Endothelial cell of hepatic sinusoid (primary cell): ENCODE results near the gene RAD51B.
"Not testable (repeated sequence)": the region's sequence is repeated elsewhere in the genome, so short reads cannot be mapped to it uniquely, and the experiment has no call there.

ENCODE experiments used
- in situ Hi-C: cut with HindIII; loops from 2 replicates; pipeline ENCODE4 v1.10.0; 2017; ENCODE audit warnings: low sequenced_read_pairs

RAD51B gene

DNA sequence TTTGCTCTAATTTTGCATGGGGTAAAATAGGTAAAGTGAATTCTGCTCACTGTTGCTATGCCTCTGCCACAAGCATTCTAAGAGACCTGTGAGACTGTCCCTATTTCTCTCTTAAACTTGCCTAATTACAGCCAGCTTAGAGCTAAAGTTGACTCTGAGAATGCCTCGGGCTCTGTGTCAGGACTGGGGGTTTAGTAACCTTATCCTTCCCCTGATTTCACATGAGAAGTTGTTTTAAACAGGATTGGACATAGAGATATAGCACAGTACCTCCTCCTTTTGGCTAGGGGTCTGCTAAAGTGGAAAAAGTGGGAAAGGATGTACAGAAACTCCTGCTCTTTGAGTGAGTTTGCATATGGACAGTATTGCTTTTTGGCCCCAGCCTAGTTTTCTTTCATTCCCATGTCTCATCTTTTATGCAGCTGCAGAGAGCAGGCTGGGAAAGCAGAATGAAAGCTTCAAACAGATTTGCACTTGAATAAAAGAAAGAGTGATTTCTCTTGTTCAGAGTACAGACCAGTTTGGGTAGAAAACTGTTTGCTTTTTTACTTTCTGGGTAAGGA is 122.0 kb downstream of the RAD51B start:
- in situ Hi-C loops, result loop anchor here (25.0 kb wide), 1 partner anchor 871 kb away; no protein-coding TSS in a partner anchor

DNA sequence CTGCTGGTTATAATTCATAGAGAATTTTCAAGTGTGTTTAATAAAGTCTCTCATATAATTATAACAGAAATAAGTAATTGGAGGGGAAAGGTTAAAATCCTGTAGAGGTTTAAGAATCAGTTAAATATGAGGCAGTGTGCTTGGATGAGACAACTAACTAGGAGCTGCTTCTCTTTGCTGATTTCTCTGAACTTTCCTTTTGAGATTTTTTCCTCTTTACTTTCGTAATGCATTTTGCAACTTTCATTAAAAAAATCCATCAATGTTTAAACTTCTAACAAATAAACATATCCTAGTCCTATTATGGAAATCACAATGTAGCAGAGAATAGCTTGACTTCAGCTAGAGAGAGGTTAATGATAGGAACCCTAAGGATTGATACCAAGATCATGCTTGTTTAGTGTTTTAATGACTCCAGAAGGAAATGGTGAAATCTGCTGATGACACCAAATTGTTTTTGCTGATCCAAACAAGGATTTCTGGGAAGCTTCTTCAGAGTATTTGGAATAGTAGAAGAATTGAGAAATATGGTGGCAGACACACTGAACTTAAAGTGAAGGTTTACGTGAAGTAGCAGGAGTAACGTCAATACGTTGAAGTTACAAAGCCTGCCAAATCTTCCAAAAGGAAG is 122.6 kb downstream of the RAD51B start:
- in situ Hi-C loops, result loop anchor here (25.0 kb wide), 1 partner anchor 870 kb away; no protein-coding TSS in a partner anchor

DNA sequence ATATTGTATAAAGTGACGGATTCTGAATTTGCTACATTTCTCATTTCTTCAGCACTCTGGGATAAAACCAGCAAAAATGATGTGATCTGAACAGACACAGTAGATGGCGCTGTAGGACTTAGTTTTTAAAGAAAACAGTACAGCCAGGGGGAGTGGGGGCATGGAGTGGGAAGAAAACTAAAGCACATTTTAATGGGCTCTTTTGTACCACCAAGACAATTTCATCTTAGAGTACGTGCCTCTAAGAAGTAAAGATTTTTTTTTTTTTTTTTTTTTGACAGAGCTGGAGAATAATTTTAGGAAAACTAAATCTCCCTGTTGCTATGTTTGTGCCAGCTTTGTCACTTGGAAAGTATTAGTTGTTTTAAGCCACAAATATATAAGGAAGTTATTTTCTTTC is 124.4 kb downstream of the RAD51B start:
- in situ Hi-C loops, result loop anchor here (25.0 kb wide), 1 partner anchor 868 kb away; no protein-coding TSS in a partner anchor

- in situ Hi-C loops, result loop anchor here (25.0 kb wide), 1 partner anchor 868 kb away; no protein-coding TSS in a partner anchor
Observed at GRCh38 chr14:67944605-67945004, 125.0 kb downstream of the RAD51B start.

GRCh38 chr14:67949771-67950170 is 130.2 kb downstream of the RAD51B start:
- in situ Hi-C loops, result loop anchor here (25.0 kb wide), 1 partner anchor 863 kb away; no protein-coding TSS in a partner anchor

DNA sequence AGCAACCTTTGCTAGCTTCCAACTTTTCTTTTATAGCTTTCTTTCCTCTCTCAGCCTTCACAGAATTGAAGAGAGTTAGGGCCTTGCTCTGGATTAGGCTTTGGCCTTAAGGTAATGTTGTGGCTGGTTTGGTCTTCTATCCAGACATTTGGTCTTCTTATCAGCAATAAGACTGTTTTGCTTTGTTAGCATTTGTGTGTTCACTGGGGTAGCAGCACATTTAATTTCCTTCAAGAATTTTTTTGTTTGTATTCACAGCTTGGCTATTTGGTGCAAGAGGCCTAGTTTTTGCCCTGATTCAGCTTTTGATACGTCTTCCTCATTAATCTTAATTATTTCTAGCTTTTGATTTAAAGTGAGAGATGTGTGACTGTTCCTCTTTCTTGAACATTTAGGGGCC is 130.8 kb downstream of the RAD51B start:
- in situ Hi-C loops, result no loop called here

DNA sequence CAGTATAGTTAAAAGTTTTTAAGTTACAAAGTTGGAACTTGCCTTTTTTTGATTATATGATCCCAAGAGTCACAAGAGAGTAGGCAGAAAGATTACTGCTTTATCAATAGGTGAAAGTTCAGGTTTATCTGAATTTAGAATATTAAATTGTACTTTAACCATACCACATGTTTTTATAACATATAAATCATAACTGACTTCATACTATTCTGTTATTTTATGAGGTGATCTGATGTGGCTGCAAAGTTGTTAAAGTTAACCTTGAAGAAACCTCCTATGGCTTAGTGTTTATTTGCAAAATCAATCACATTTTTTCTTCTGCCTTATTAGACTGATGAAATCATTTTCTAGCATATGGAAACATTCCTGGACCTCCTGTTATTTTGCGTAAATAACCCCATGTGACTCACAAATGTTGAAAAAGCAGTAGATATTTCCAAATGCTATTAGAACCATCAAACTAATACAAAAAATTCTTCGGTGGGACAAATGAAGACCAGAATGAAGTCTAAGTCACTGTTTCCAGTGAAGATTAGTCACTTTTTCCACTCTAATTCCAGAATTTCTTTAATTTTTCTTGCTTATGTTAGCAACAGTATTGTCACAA is 132.1 kb downstream of the RAD51B start:
- in situ Hi-C loops, result no loop called here

- in situ Hi-C loops, result no loop called here
Observed at GRCh38 chr14:67952381-67952780, 132.8 kb downstream of the RAD51B start.

- in situ Hi-C loops, result no loop called here
Observed at GRCh38 chr14:67952786-67953185, 133.2 kb downstream of the RAD51B start.

- in situ Hi-C loops, result no loop called here
Observed at GRCh38 chr14:67955261-67955660, 135.7 kb downstream of the RAD51B start.

- in situ Hi-C loops, result no loop called here
Observed at GRCh38 chr14:67957946-67958345, 138.4 kb downstream of the RAD51B start.

- in situ Hi-C loops, result no loop called here
Observed at GRCh38 chr14:67961676-67962075, 142.1 kb downstream of the RAD51B start.

- in situ Hi-C loops, result no loop called here
Observed at GRCh38 chr14:67962215-67962644, 142.7 kb downstream of the RAD51B start.

- in situ Hi-C loops, result no loop called here
Observed at GRCh38 chr14:67963545-67963944, 144.0 kb downstream of the RAD51B start.

DNA sequence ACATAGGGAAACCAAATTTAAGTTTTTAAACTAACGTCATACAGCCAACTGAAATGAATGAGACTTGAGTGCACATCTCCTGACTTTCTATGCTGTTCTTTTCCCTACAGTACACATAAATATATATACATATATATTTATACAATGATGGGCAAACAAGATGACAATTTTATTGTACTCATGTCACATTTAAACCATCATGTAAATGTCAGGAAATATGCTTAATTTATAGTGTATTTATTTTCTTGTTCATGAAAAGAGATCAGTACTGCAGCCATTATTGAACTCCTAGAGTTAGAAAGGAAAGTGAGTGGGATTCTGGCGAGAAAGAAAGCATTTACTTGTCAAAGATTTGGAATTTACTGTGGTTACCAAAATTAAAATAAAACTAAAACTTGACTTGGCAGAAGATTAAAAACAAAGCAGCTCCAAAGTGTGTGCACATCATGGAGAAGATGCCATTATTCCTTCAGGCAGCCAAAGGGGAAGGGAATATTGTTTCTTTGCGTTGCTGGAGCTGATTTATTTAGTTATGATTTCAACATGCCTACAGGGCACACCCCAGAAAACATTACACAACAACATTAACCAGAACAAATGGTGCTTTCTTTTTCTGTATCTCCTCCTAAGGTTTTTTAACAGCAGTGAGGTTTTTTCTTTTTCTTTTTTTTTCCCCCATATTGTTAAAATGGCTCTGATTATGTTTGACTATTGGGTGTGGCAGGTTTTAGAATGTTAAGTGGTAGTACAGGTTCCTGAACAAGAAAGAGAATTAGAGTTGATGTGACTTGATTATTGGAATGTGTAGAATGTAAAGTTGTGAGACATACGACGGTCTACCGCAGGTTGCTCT is 144.6 kb downstream of the RAD51B start:
- in situ Hi-C loops, result no loop called here

GRCh38 chr14:67965696-67966095 is 146.1 kb downstream of the RAD51B start:
- in situ Hi-C loops, result no loop called here

- in situ Hi-C loops, result no loop called here
Observed at GRCh38 chr14:67967206-67967605, 147.6 kb downstream of the RAD51B start.

DNA sequence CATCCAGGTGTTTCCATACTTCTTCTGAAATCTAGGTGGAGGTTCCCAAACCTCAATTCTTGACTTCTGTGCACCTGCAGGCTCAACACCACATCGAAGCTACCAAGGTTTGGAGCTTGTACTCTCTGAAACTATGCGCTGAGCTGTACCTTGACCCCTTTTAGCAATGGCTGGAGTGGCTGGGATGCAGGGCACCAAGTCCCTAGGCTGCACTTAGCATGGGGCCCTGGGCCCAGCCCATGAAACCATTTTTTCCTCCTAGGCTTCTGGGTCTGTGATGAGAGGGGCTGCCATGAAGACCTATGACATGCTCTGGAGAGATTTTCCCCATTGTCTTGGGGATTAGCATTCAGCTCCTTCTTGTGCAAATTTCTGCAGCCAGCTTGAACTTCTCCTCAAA is 148.4 kb downstream of the RAD51B start:
- in situ Hi-C loops, result not testable (repeated sequence)

DNA sequence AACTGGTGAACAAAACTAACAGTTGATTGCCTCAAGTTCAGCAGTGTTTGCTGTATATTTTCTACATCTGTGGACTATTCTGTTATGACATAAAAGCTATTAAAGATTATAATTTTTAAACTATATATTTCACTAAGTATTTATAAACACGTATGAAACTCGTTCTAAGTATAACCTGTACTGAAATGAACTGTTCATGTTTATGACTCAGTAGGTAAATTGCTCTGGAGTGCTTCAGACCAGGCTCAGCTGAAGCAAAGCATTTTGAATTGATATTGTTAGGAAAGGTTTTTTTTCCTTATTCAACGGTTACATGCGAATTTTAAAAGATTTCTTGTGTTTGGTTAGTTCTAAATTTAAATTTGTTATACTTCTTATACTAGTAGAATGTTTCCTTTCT is 151.3 kb downstream of the RAD51B start:
- in situ Hi-C loops, result no loop called here

GRCh38 chr14:67971627-67972625 is 152.3 kb downstream of the RAD51B start:
- in situ Hi-C loops, result no loop called here
